Stomach smooth muscle (tissue), 2 donors: ENCODE measurements around the gene CD300A.
"Not testable (repeated sequence)": the region's sequence is repeated elsewhere in the genome, so short reads cannot be mapped to it uniquely, and the experiment has no call there.

Source experiments
- H3K27ac ChIP-seq: one replicate; pipeline ENCODE4 v1.7.0; 2013; ENCODE audit warnings: mild to moderate bottlenecking, low read length, inconsistent platforms
- H3K27me3 ChIP-seq, 2 donors: one replicate each; pipeline ENCODE4 v1.7.0; 2013; ENCODE audit warnings: low read length in 2 of 2; ENCODE audit not compliant: insufficient read depth in 2 of 2, control insufficient read depth in 1 of 2
- H3K36me3 ChIP-seq, 2 donors: one replicate each; pipeline ENCODE4 v1.7.0; 2013; ENCODE audit warnings: low read length in 2 of 2; ENCODE audit not compliant: control insufficient read depth in 2 of 2, insufficient read depth in 2 of 2
- H3K4me1 ChIP-seq: one replicate; pipeline ENCODE4 v1.7.0; 2013; ENCODE audit warnings: low read length; ENCODE audit not compliant: control insufficient read depth, insufficient read depth
- H3K4me3 ChIP-seq, 2 donors: one replicate each; pipeline ENCODE4 v1.7.0; 2013; ENCODE audit warnings: low read length in 2 of 2
- H3K9ac ChIP-seq, 2 donors: one replicate each; pipeline ENCODE4 v1.7.0; 2013; ENCODE audit warnings: low read length in 2 of 2, mild to moderate bottlenecking in 1 of 2
- H3K9me3 ChIP-seq, 2 donors: one replicate each; pipeline ENCODE4 v1.7.0; 2013; ENCODE audit warnings: low read length in 2 of 2; ENCODE audit not compliant: control insufficient read depth in 2 of 2
- donor health status: healthy.
- donor health status: Pancreatic carcinoma.

CD300A gene

GRCh38 chr17:74508156-74508555, 41.7 kb downstream of the CD300A start:
- Histone ChIP-seq H3K4me1 (no peaks in the 10 kb centered on the region), H3K36me3 (no peaks in the 10 kb centered on the region), H3K9ac (no peak overlapping the region), H3K27ac (no peak overlapping the region), H3K4me3 (no peak overlapping the region), H3K9me3 (peaks cover 0 to 3% of the 10 kb centered on the region in 2 donors), H3K27me3 (peaks cover 0 to 6% of the 10 kb centered on the region in 2 donors)

GRCh38 chr17:74512036-74512435, 45.6 kb downstream of the CD300A start:
- Histone ChIP-seq H3K27ac (no peak overlapping the region), H3K4me1 (no peaks in the 10 kb centered on the region), H3K9me3 (peaks cover 0 to 3% of the 10 kb centered on the region in 2 donors), H3K4me3 (no peak overlapping the region), H3K27me3 (peaks cover 0 to 6% of the 10 kb centered on the region in 2 donors), H3K9ac (no peak overlapping the region), H3K36me3 (no peaks in the 10 kb centered on the region)

GRCh38 chr17:74512624-74513091, 46.2 kb downstream of the CD300A start:
- H3K9me3 ChIP-seq, result peaks cover 0 to 3% of the 10 kb centered on the region in 2 donors
- no peak overlapping the region for H3K4me3 ChIP-seq
- no peaks in the 10 kb centered on the region for H3K36me3 ChIP-seq
- no peak overlapping the region for H3K27ac ChIP-seq
- H3K9ac ChIP-seq, result no peak overlapping the region
- no peaks in the 10 kb centered on the region for H3K4me1 ChIP-seq
- H3K27me3 ChIP-seq, result peaks cover 0 to 6% of the 10 kb centered on the region in 2 donors

- Histone ChIP-seq H3K4me1 (no peaks in the 10 kb centered on the region), H3K4me3 (no peak overlapping the region), H3K27ac (no peak overlapping the region), H3K27me3 (peaks cover 0 to 6% of the 10 kb centered on the region in 2 donors), H3K9me3 (peaks cover 0 to 3% of the 10 kb centered on the region in 2 donors), H3K9ac (no peak overlapping the region), H3K36me3 (no peaks in the 10 kb centered on the region)
Observed at GRCh38 chr17:74513987-74514631, 47.7 kb downstream of the CD300A start.

- Histone ChIP-seq H3K4me3 (no peak overlapping the region), H3K4me1 (no peaks in the 10 kb centered on the region), H3K36me3 (no peaks in the 10 kb centered on the region), H3K9ac (no peak overlapping the region), H3K27me3 (peaks cover 0 to 6% of the 10 kb centered on the region in 2 donors), H3K9me3 (peaks cover 0 to 2% of the 10 kb centered on the region in 2 donors), H3K27ac (no peak overlapping the region)
Observed at GRCh38 chr17:74514632-74515334, 48.3 kb downstream of the CD300A start.

- H3K4me3 ChIP-seq, result no peak overlapping the region
- H3K9ac ChIP-seq, result no peak overlapping the region
- no peaks in the 10 kb centered on the region for H3K9me3 ChIP-seq
- no peaks in the 10 kb centered on the region for H3K4me1 ChIP-seq
- peaks cover 0 to 6% of the 10 kb centered on the region in 2 donors for H3K27me3 ChIP-seq
- no peaks in the 10 kb centered on the region for H3K36me3 ChIP-seq
- H3K27ac ChIP-seq, result no peak overlapping the region
Observed at GRCh38 chr17:74515941-74516340, 49.5 kb downstream of the CD300A start.

- Histone ChIP-seq H3K4me1 (no peaks in the 10 kb centered on the region), H3K9ac (no peak overlapping the region), H3K9me3 (no peaks in the 10 kb centered on the region), H3K27ac (no peak overlapping the region), H3K4me3 (no peak overlapping the region), H3K36me3 (no peaks in the 10 kb centered on the region), H3K27me3 (peaks cover 0 to 6% of the 10 kb centered on the region in 2 donors)
Observed at GRCh38 chr17:74516561-74517328, 50.3 kb downstream of the CD300A start.

- not testable (repeated sequence) for H3K9ac ChIP-seq, H3K36me3 ChIP-seq, H3K4me1 ChIP-seq, H3K27me3 ChIP-seq, H3K9me3 ChIP-seq, H3K4me3 ChIP-seq, H3K27ac ChIP-seq
Observed at GRCh38 chr17:74518413-74518981, 52.1 kb downstream of the CD300A start.

- H3K27me3 ChIP-seq, result no peaks in the 10 kb centered on the region
- no peak overlapping the region for H3K4me3 ChIP-seq
- no peak overlapping the region for H3K27ac ChIP-seq
- no peak overlapping the region for H3K9ac ChIP-seq
- peaks cover 0 to 9% of the 10 kb centered on the region in 2 donors for H3K9me3 ChIP-seq
- no peaks in the 10 kb centered on the region for H3K36me3 ChIP-seq
- no peaks in the 10 kb centered on the region for H3K4me1 ChIP-seq
Observed at GRCh38 chr17:74520016-74520434, 53.6 kb downstream of the CD300A start.

- Histone ChIP-seq H3K4me1 (no peaks in the 10 kb centered on the region), H3K9me3 (peaks cover 0 to 9% of the 10 kb centered on the region in 2 donors), H3K9ac (no peak overlapping the region), H3K4me3 (no peak overlapping the region), H3K27me3 (no peaks in the 10 kb centered on the region), H3K27ac (peak overlapping the region; percentile 31), H3K36me3 (no peaks in the 10 kb centered on the region)
Observed at GRCh38 chr17:74520790-74521480, 54.5 kb downstream of the CD300A start.
